Measurements from ENCODE around the gene LTK.

The LTK gene

GRCh38 chr15:41487802-41488201, 25.8 kb downstream of the LTK start:
- H3K36me3 Mint-ChIP-seq (ENCODE audit: low read depth) = peaks cover 15% of the 10 kb centered on the region
- TF ChIP-seq CTCF (IDR thresholded peaks at IDR 0.05; ENCODE audit: unreplicated experiment in 3 of 3) = no peak
- peaks cover 31% of the 10 kb centered on the region for H3K27me3 Mint-ChIP-seq (ENCODE audit: low read depth)
- H3K9me3 Mint-ChIP-seq = no peaks in the 10 kb centered on the region
- H3K4me1 Mint-ChIP-seq = peaks cover 9% of the 10 kb centered on the region
- H3K4me3 Mint-ChIP-seq = no peak overlapping the region
- H3K27ac Mint-ChIP-seq = no peak overlapping the region

- peaks cover 5% of the 10 kb centered on the region for H3K4me1 Mint-ChIP-seq
- TF ChIP-seq CTCF (IDR thresholded peaks at IDR 0.05; ENCODE audit: unreplicated experiment in 3 of 3) = no peak
- H3K27ac Mint-ChIP-seq = no peak overlapping the region
- peaks cover 19% of the 10 kb centered on the region for H3K36me3 Mint-ChIP-seq (ENCODE audit: low read depth)
- no peak overlapping the region for H3K4me3 Mint-ChIP-seq
- H3K27me3 Mint-ChIP-seq (ENCODE audit: low read depth) = peaks cover 27% of the 10 kb centered on the region
- no peaks in the 10 kb centered on the region for H3K9me3 Mint-ChIP-seq
Observed at GRCh38 chr15:41487381-41487780, 26.2 kb downstream of the LTK start.

GRCh38 chr15:41486286-41486685, 27.3 kb downstream of the LTK start:
- Mint-ChIP-seq H3K27ac (no peak overlapping the region), H3K4me1 (peaks cover 5% of the 10 kb centered on the region), H3K27me3 (ENCODE audit: low read depth) (peaks cover 19% of the 10 kb centered on the region), H3K36me3 (ENCODE audit: low read depth) (peaks cover 30% of the 10 kb centered on the region), H3K4me3 (no peak overlapping the region), H3K9me3 (no peaks in the 10 kb centered on the region)
- no peak for TF ChIP-seq CTCF (IDR thresholded peaks at IDR 0.05; ENCODE audit: unreplicated experiment in 3 of 3)

GRCh38 chr15:41484937-41485625, 28.5 kb downstream of the LTK start:
- no peak overlapping the region for H3K27ac Mint-ChIP-seq
- H3K36me3 Mint-ChIP-seq (ENCODE audit: low read depth) = peaks cover 42% of the 10 kb centered on the region
- peaks cover 7% of the 10 kb centered on the region for H3K27me3 Mint-ChIP-seq (ENCODE audit: low read depth)
- TF ChIP-seq CTCF (IDR thresholded peaks at IDR 0.05; ENCODE audit: unreplicated experiment in 3 of 3) = no peak
- H3K9me3 Mint-ChIP-seq = no peaks in the 10 kb centered on the region
- H3K4me1 Mint-ChIP-seq = peaks cover 7% of the 10 kb centered on the region
- H3K4me3 Mint-ChIP-seq = no peak overlapping the region

- Mint-ChIP-seq H3K4me1 (peaks cover 6% of the 10 kb centered on the region), H3K4me3 (no peak overlapping the region), H3K27ac (no peak overlapping the region), H3K9me3 (no peaks in the 10 kb centered on the region), H3K27me3 (ENCODE audit: low read depth) (peaks cover 3% of the 10 kb centered on the region), H3K36me3 (ENCODE audit: low read depth) (peaks cover 57% of the 10 kb centered on the region)
- TF ChIP-seq CTCF (IDR thresholded peaks at IDR 0.05; ENCODE audit: unreplicated experiment in 3 of 3) = no peak
Observed at GRCh38 chr15:41483519-41483918, 30.1 kb downstream of the LTK start.

- Mint-ChIP-seq H3K36me3 (ENCODE audit: low read depth) (peaks cover 60% of the 10 kb centered on the region), H3K4me1 (peaks cover 6% of the 10 kb centered on the region), H3K9me3 (no peaks in the 10 kb centered on the region), H3K27ac (no peak overlapping the region), H3K4me3 (no peak overlapping the region), H3K27me3 (ENCODE audit: low read depth) (peaks cover 3% of the 10 kb centered on the region)
- TF ChIP-seq CTCF (IDR thresholded peaks at IDR 0.05; ENCODE audit: unreplicated experiment in 3 of 3) = no peak
Observed at GRCh38 chr15:41483115-41483514, 30.5 kb downstream of the LTK start.

Measured in nephron (organoid).